Activated T-helper 17 cell treated with anti-CD3 and anti-CD28 coated beads, Interleukin-2, amount 50 U/mL, for 72 hours (primary cell): ENCODE data around the gene GPC3. TPM values are rescaled to one million over a fixed set of nuclear protein-coding genes. Genes with fewer than 3 reads are reported as not detected.

Source experiments
- ATAC-seq: fragments of 150-1000 bp; cut with Tn5 transposase; replicated peaks from 2 replicates; pipeline ENCODE4 v1.10.0; 2021; ENCODE audit warnings: mild to moderate bottlenecking, moderate library complexity
- H3K27ac Mint-ChIP-seq: one replicate; pipeline ENCODE4 v1.8.0; 2022; ENCODE audit warnings: mixed read lengths
- H3K27me3 Mint-ChIP-seq: one replicate; pipeline ENCODE4 v1.8.0; 2022; ENCODE audit warnings: mixed read lengths
- H3K36me3 Mint-ChIP-seq: one replicate; pipeline ENCODE4 v1.8.0; 2022; ENCODE audit warnings: low read depth, mild to moderate bottlenecking, mixed read lengths
- H3K4me1 Mint-ChIP-seq: one replicate; pipeline ENCODE4 v1.8.0; 2022; ENCODE audit warnings: mixed read lengths
- H3K4me3 Mint-ChIP-seq: one replicate; pipeline ENCODE4 v1.8.0; 2022; ENCODE audit warnings: mild to moderate bottlenecking, mixed read lengths
- H3K9me3 Mint-ChIP-seq: one replicate; pipeline ENCODE4 v1.8.0; 2022; ENCODE audit warnings: mixed read lengths
- total RNA-seq, 2 donors: library from RNA; stranded (reverse); gene quantifications; one replicate each; pipeline ENCODE4 v1.2.3, GENCODE V29; 2022

The GPC3 gene
- total RNA-seq, 2 donors from 2014 or later: 0.15 TPM; not detected in 1

DNA sequence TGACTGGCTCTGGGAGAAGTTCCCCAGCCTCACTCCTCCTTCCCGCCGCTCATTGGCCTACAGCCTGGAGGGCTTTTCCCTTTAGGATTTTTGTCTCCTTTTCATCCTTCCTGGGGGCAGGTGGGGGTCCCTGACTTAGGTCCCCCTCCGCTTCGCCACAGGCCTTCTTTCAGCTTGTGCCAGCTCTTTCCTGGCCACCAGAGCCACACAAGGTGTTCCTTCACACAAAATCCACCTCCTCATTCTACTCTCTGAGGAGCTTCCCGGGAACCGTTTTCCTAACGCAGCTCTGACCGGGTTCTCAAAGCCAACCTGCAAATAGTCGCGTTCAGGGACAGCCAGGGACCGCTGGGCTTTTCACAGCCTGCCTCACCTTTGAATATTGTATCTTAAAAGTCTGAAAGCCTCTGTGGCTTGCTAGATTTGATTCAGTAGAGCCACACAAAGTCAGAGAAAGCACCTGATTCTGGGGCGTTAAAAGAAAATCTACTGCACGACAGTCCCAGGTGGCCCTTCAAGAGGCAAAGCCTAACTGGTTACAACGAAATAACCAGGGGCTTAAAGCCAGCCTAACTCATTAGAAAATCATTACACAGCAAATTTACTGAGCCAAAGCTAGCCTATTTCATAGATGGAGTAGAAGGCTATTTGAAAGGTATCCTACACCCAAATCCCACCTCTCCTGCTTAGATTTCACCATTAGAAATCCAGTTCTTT lies 731 bp upstream of the GPC3 start:
- H3K27me3 Mint-ChIP-seq: peaks cover 18% of the 10 kb centered on the region
- no peak overlapping the region for H3K27ac Mint-ChIP-seq
- no peaks in the 10 kb centered on the region for H3K4me1 Mint-ChIP-seq
- no peaks in the 10 kb centered on the region for H3K9me3 Mint-ChIP-seq
- no peaks in the 10 kb centered on the region for H3K36me3 Mint-ChIP-seq
- ATAC-seq: no peak
- H3K4me3 Mint-ChIP-seq: peak overlapping the region; percentile 46

DNA sequence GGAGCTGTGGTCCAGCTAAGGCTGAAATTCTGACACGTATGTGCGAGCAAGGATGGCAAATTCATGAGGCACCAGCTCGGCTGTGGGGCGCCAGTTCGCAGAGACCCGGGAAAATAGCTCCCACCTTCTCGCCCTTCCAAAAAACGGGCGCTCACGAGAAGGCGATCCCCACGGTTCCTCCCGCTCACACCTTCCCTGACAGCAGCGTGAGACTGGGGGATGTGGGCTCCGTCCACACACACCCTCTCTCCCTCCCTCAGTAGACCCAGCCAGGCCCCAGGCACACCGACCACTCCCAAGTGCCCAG lies 584 bp downstream of the GPC3 start:
- Mint-ChIP-seq H3K27ac (no peak overlapping the region), H3K36me3 (no peaks in the 10 kb centered on the region), H3K27me3 (peaks cover 22% of the 10 kb centered on the region), H3K4me1 (no peaks in the 10 kb centered on the region), H3K9me3 (no peaks in the 10 kb centered on the region), H3K4me3 (peak overlapping the region; percentile 4)
- ATAC-seq: no peak

DNA sequence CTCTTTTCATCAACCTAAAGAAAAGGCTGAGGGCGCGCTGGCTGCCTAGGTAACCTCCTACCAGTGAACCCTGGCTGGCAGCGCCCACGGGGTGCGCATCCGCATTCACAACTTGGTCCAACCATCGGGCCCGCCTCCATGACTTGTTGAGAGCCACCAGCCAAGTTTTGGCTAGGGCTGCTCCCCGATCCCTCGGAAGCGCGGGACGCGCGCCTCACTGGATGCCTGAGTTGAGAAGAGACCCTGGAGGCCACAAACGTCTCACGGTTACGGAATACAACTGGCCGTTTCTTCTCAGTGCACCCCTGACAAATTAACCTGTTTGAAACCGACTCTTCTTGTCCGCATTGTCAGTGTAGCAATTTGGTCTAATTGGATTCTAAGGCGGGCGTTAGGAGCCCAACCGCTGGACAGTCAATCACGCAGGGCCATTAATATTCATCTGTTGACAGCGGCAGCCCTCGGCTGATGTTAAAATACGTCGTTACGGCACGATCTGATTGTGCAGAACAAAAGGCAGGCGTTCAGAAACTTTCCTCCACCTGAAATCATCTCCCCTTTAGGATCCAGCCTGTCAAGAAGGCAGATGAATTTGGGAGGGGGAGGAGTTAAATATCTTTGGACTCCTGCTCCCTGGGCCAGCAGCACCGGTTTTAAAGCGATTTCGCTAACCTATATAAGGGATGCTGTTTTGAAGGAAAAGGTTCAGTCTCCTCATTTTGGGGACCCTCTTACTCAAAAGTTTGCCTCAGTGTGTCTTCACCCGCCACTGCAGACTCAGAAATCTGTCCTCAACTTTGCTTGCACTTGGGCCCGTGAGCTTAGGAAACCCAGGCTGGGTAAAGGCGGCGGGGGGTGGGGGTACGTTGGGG lies 1.2 kb downstream of the GPC3 start:
- H3K27ac Mint-ChIP-seq: no peak overlapping the region
- no peaks in the 10 kb centered on the region for H3K36me3 Mint-ChIP-seq
- no peaks in the 10 kb centered on the region for H3K9me3 Mint-ChIP-seq
- H3K27me3 Mint-ChIP-seq: peaks cover 22% of the 10 kb centered on the region
- no peak overlapping the region for H3K4me3 Mint-ChIP-seq
- ATAC-seq: no peak
- H3K4me1 Mint-ChIP-seq: no peaks in the 10 kb centered on the region

DNA sequence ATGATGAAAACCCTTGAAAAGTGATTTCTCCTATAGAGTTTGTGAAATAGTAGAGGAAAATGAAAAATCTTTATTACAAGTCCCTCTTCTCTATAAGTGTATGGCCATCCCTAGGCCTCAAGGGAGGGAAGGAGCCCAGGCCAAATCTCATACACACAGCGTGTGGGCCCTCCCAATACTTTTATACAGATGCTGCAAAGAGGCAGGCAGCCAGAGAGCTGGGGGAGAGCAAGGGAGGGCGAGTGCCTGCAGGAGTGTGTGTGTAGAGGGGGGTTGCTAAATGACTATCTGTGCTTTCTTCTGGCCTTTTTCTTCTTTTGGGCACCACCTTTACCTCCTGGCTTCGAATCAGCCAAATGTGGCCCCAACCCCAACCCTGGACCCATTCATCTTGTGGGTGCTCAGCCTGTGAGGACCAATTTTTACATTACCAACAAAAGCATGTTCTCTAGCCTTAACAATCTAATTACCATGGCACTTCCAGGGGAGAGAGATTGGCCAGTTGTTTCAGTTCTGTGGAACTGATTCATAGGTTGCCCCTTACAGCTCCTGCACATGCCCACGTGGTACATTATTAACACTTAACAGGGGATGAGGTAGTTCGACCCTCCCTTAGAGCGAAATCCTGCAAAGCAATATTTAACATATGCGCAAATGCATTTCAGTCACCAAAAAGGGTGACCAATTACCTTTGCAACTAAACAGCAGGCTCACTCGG lies 2.0 kb downstream of the GPC3 start:
- ATAC-seq: no peak
- Mint-ChIP-seq H3K27me3 (peaks cover 22% of the 10 kb centered on the region), H3K4me1 (no peaks in the 10 kb centered on the region), H3K36me3 (no peaks in the 10 kb centered on the region), H3K4me3 (no peak overlapping the region), H3K27ac (no peak overlapping the region), H3K9me3 (no peaks in the 10 kb centered on the region)

DNA sequence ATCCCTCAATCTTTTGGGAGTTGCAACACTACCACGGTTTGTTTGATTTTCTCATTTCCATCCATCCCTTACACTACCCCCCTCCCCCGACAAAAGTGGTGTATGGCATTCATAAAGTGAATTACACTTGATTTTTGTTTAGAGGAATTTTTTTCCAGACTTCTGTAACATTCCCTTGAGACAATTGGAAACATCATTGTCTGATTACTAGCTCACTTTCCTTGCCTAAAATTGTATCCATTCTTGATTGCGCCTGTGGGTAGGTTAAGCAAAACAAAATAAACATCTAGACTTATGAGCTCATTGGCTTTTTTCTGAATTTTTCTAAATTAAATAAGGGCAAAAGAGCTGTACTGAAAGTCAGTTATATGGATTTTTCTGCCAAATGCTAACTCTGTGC lies 3.5 kb downstream of the GPC3 start:
- no peak overlapping the region for H3K4me3 Mint-ChIP-seq
- no peaks in the 10 kb centered on the region for H3K9me3 Mint-ChIP-seq
- no peaks in the 10 kb centered on the region for H3K4me1 Mint-ChIP-seq
- no peaks in the 10 kb centered on the region for H3K36me3 Mint-ChIP-seq
- peaks cover 19% of the 10 kb centered on the region for H3K27me3 Mint-ChIP-seq
- no peak for ATAC-seq
- H3K27ac Mint-ChIP-seq: no peak overlapping the region

DNA sequence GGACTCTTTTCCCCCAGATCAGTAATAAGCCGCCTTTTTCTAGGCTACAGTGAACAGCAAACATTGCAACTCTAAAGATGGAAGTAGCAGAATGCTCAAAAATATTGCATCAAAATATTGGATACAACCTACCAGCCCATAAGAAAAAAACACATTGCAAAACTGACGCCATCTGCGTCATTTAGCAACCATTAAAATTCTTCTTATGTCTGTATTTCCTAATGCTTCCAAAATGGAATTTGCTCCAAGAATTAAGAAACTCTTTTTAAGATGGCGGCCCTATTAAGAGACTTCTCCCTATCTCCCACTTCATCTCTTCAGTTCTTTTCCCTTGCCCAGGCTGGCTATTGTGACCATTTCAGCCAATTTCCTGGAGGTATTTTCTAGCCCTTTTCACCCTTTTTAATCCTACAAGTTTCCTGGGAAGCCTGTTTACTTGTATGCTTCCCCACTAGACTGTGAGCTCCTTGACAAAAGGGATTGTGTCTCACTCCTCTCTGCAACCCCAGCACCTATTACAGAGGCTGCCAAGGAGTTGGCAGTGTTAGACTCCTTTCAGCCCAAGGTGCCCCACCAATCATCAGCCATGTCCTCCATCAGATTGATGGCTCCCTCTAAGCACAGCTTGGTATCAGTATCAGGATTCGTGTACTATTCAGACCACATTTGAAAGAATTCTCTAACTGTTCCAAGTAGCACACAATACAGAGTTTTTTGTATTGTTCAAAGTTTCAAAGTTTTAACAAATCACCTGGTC lies 4.4 kb downstream of the GPC3 start:
- no peak overlapping the region for H3K27ac Mint-ChIP-seq
- ATAC-seq: no peak
- H3K4me1 Mint-ChIP-seq: no peaks in the 10 kb centered on the region
- H3K9me3 Mint-ChIP-seq: no peaks in the 10 kb centered on the region
- H3K36me3 Mint-ChIP-seq: no peaks in the 10 kb centered on the region
- peaks cover 18% of the 10 kb centered on the region for H3K27me3 Mint-ChIP-seq
- H3K4me3 Mint-ChIP-seq: no peak overlapping the region

DNA sequence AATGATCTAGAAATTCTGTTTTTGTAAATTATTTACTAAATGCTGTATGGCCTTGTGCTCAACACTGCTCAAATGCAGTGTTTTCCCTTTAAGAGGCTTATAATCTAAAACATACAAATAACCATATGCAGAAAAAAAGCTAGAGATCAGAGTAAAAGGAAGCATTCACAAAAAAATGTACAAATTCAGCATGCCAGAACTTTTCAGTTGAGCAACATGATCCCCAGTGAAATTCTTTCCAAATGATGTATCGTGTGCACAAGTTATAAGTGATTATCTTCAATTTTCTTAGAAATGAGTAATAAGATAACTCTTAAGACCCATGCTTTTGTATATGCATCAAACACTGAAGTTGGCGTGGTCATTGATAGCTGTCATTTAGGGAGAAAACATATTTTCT lies 5.0 kb downstream of the GPC3 start:
- Mint-ChIP-seq H3K4me3 (no peak overlapping the region), H3K27me3 (peaks cover 18% of the 10 kb centered on the region), H3K36me3 (no peaks in the 10 kb centered on the region), H3K9me3 (no peaks in the 10 kb centered on the region), H3K27ac (no peak overlapping the region), H3K4me1 (no peaks in the 10 kb centered on the region)
- no peak for ATAC-seq

DNA sequence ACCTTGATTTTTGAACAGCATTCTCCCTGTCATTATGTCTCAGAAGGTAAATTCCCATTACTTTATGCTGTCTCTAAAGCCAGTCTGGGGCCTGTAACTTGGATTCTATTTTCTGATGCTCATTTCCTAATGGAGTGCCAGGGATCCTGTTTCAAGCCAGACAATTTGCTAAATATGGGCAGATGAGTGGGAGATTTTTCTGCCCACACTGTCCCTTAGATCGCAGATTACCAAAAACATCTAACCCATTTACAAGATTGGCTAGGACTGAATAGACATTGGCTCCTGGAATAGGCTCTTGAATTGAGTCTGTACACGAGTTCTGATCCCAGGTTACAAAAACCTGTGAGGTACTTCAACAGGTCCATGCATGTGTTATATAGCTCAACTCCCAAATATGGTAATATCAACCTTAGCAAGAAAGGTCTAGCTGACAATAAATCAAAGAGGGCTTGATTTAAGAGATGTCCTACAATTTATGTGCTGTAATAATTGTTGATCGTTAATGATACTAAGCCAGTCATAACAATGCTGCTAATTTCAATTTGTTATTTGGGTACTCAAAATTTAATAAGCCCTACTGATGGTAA lies 5.7 kb downstream of the GPC3 start:
- peaks cover 21% of the 10 kb centered on the region for H3K27me3 Mint-ChIP-seq
- H3K4me1 Mint-ChIP-seq: no peaks in the 10 kb centered on the region
- no peak overlapping the region for H3K4me3 Mint-ChIP-seq
- H3K9me3 Mint-ChIP-seq: no peaks in the 10 kb centered on the region
- no peak for ATAC-seq
- H3K36me3 Mint-ChIP-seq: no peaks in the 10 kb centered on the region
- no peak overlapping the region for H3K27ac Mint-ChIP-seq

DNA sequence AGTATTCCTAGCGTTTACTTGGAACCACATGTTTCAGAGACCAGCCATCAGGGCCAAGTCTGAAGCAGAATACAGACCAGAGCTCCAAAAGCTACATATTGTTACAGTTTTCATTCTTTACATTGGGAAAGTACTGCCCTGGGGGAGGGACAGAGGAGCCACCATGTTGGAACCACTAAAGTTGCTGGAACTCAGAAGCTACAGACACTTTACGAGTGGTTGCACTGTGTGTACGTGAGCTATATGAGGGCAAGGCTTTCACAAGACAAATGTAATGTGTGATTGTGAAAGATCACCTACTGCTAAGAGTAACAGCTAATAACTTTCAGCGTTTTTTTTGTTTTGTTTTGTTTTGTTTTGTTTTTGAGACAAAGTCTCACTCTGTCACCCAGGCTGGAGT lies 11.7 kb downstream of the GPC3 start:
- H3K27ac Mint-ChIP-seq: no peak overlapping the region
- H3K27me3 Mint-ChIP-seq: peaks cover 5% of the 10 kb centered on the region
- no peaks in the 10 kb centered on the region for H3K9me3 Mint-ChIP-seq
- no peaks in the 10 kb centered on the region for H3K4me1 Mint-ChIP-seq
- H3K36me3 Mint-ChIP-seq: no peaks in the 10 kb centered on the region
- no peak overlapping the region for H3K4me3 Mint-ChIP-seq
- no peak for ATAC-seq

DNA sequence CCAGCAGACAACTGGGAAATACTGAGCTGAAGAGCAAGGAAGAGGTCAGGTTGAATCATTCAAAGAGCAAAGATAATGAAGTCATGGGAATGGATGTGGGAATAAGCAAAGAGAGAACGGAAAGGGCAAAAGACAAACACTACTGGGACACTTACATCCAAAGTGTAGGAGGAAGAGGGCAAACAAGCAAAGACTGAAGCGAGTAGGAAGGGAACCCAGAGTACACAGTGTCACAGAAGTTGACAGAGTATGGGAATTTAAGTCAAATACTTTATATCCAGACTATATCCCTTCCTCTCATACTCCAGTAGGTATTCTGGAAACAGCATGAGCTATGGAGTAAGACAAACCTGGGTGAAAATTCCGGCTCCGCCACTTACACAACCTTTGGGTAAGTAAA lies 12.5 kb downstream of the GPC3 start:
- H3K27me3 Mint-ChIP-seq: peaks cover 5% of the 10 kb centered on the region
- H3K27ac Mint-ChIP-seq: no peak overlapping the region
- H3K4me3 Mint-ChIP-seq: no peak overlapping the region
- no peaks in the 10 kb centered on the region for H3K36me3 Mint-ChIP-seq
- H3K9me3 Mint-ChIP-seq: no peaks in the 10 kb centered on the region
- H3K4me1 Mint-ChIP-seq: no peaks in the 10 kb centered on the region
- no peak for ATAC-seq

DNA sequence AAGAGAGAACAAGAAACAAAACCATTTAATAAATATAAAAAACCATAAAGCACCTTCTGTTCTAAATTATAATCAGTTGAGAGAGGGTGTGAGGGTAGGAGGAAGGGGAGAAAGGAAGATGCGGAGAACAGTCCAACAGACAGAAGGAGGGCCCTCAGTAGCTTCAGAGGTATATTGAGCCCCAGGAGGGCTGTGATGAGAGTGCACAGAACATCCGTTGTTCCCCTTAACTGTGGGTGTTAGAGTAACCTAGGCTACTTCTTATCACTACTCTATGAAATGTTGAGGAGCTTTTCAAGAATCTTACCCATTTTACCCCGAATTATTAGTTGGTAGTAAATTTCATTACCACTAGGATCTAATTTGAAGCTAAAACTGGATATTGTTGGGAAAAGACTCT lies 13.8 kb downstream of the GPC3 start:
- H3K4me1 Mint-ChIP-seq: no peaks in the 10 kb centered on the region
- no peaks in the 10 kb centered on the region for H3K36me3 Mint-ChIP-seq
- H3K27ac Mint-ChIP-seq: no peak overlapping the region
- H3K27me3 Mint-ChIP-seq: peaks cover 7% of the 10 kb centered on the region
- H3K9me3 Mint-ChIP-seq: no peaks in the 10 kb centered on the region
- no peak overlapping the region for H3K4me3 Mint-ChIP-seq
- no peak for ATAC-seq

DNA sequence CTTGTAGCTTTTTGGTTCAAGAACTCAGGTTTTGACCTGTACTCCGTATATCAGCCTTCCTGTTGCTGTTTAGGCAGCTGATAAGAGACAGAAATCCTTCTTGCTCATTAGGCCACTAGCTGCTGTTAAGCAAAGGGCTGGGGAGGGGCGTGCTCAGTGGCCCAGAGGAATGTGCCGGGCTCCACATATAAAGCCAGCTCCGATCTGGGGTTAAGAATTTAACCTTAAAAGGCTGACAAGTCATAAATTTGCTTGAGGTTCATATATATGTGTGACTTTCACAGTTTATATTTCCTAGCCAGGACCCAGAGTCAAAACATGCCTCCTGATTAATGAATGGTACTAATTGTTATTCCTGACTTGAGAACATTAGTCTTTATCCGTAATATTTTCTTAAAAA lies 15.3 kb downstream of the GPC3 start:
- Mint-ChIP-seq H3K27me3 (peaks cover 13% of the 10 kb centered on the region), H3K27ac (no peak overlapping the region), H3K4me1 (no peaks in the 10 kb centered on the region), H3K4me3 (no peak overlapping the region), H3K36me3 (no peaks in the 10 kb centered on the region), H3K9me3 (no peaks in the 10 kb centered on the region)
- no peak for ATAC-seq

DNA sequence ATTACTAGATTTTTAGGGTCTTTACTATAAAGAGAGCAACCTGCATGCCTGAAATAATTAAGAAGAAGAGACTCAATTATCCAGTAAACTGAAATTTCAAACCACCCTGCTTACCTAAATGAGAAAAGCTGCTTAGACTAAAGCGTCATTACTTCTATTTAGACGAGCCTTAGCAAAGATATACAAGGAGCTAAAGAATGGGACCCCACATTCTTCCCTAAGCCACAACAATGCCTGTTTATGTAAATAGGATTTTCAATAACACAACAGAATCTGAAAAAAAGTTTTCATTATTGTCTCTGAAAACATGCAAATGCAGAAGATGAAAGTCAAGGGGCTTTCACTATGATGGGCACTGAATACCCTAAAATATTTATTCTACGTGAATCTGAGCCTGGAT lies 16.2 kb downstream of the GPC3 start:
- Mint-ChIP-seq H3K27ac (no peak overlapping the region), H3K36me3 (no peaks in the 10 kb centered on the region), H3K4me1 (no peaks in the 10 kb centered on the region), H3K27me3 (peaks cover 9% of the 10 kb centered on the region), H3K9me3 (no peaks in the 10 kb centered on the region), H3K4me3 (no peak overlapping the region)
- no peak for ATAC-seq

DNA sequence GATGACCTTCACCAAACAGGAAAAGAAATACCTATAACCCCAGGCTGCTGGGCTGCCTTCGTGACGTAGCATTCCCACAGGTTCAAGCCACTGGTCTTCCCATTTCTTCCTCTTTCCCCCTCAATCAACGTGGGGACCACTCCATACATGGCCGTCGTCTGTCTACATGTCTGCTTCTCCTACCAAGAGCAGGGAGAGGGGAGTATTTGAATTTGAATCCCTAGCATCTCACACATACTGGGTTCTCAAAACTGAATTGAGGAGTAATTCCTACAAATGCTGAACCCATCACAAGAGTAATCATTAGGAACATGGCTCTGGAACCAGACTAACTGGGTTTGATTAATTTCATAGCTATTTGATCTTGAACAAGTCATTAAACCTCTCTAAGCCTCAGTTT lies 17.3 kb downstream of the GPC3 start:
- Mint-ChIP-seq H3K27ac (no peak overlapping the region), H3K9me3 (no peaks in the 10 kb centered on the region), H3K4me1 (no peaks in the 10 kb centered on the region), H3K27me3 (peaks cover 9% of the 10 kb centered on the region), H3K36me3 (no peaks in the 10 kb centered on the region), H3K4me3 (no peak overlapping the region)
- ATAC-seq: no peak
